NCI-H2029 treated with DMSO at 0.1 percent for 48 hours (cell line): ENCODE results near the gene DMGDH.
A peak's percentile ranks its signal among the peaks of the same experiment; 100 is the strongest.

Experiments
- DNase-seq: peaks from one replicate; lab custom pipeline; 2025; lab: John Stamatoyannopoulos, UW

Gene DMGDH

GRCh38 chr5:78974011-78974410 lies 95.5 kb downstream of the DMGDH start:
- no peak for DNase-seq

- DNase-seq: peak; percentile 75
Measured at GRCh38 chr5:78972654-78973428, 96.6 kb downstream of the DMGDH start.

- no peak for DNase-seq
Measured at GRCh38 chr5:78971998-78972397, 97.5 kb downstream of the DMGDH start.

GRCh38 chr5:78968781-78969180 lies 100.7 kb downstream of the DMGDH start:
- DNase-seq: no peak

- peak; percentile 32 for DNase-seq
Measured at GRCh38 chr5:78964889-78965288, 104.6 kb downstream of the DMGDH start.

- no peak for DNase-seq
Measured at GRCh38 chr5:78961743-78962142, 107.7 kb downstream of the DMGDH start.

GRCh38 chr5:78959767-78960166 lies 109.7 kb downstream of the DMGDH start:
- no peak for DNase-seq

- DNase-seq: no peak
Measured at GRCh38 chr5:78958672-78959445, 110.6 kb downstream of the DMGDH start.

GRCh38 chr5:78956901-78957300 lies 112.6 kb downstream of the DMGDH start:
- no peak for DNase-seq

GRCh38 chr5:78953092-78953800 lies 116.2 kb downstream of the DMGDH start:
- no peak for DNase-seq
